GM19395 (cell line): ENCODE measurements around the gene HYAL2.

Experiments
- ATAC-seq: cut with Tn5 transposase; IDR thresholded peaks from one replicate; pipeline ENCODE4 v1.9.1; 2021; ENCODE audit warnings: mild to moderate bottlenecking, moderate library complexity; ENCODE audit not compliant: unreplicated experiment

HYAL2 gene, protein sequence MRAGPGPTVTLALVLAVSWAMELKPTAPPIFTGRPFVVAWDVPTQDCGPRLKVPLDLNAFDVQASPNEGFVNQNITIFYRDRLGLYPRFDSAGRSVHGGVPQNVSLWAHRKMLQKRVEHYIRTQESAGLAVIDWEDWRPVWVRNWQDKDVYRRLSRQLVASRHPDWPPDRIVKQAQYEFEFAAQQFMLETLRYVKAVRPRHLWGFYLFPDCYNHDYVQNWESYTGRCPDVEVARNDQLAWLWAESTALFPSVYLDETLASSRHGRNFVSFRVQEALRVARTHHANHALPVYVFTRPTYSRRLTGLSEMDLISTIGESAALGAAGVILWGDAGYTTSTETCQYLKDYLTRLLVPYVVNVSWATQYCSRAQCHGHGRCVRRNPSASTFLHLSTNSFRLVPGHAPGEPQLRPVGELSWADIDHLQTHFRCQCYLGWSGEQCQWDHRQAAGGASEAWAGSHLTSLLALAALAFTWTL

DNA sequence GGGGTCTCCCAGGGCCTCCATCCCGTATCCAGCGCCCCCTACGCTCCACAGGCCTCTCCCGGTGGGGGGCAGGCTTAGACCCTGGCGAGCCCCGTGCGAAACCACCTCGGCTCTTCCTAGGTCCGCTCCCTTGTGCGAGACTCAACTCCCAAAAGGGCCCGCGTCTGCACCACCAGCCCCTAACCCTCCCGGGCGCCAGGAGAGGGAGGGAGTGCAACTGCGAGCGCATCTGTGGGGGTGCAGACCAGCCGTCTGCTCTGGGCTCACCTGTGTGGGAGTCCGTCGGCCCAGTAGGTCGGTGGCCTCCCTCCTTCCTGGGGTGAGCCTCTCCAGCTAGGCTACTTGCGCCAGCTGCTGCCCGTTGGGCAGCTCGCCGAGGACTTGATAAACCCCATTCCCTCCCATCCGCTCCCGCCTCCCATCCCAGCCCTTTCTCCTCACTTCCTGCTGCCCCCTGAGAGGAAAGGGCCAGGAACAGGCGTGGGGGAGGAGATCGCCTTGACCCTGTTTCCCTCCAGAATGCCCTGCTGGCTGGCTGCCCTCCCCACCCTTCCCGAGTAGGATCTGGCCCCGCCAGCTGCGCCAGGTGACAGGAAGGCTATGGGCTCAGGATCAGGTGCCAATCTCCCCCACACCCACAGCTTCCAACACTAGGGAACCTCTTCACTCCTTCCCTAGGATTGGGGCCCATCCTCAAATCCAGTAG is at the start of gene HYAL2:
HYAL2 (minus strand) TSS at position 360 of the 706 bp plus-strand sequence. CDS start 2,256 bp downstream, outside the sequence.
- no peak for ATAC-seq

- no peak for ATAC-seq
These were observed 48.7 kb upstream of the HYAL2 start for GRCh38 chr3:50371133-50371685.

GRCh38 chr3:50370594-50370993 is 48.0 kb upstream of the HYAL2 start:
- ATAC-seq, result no peak

- ATAC-seq, result no peak
These were observed 46.6 kb upstream of the HYAL2 start for GRCh38 chr3:50369012-50369670.

DNA sequence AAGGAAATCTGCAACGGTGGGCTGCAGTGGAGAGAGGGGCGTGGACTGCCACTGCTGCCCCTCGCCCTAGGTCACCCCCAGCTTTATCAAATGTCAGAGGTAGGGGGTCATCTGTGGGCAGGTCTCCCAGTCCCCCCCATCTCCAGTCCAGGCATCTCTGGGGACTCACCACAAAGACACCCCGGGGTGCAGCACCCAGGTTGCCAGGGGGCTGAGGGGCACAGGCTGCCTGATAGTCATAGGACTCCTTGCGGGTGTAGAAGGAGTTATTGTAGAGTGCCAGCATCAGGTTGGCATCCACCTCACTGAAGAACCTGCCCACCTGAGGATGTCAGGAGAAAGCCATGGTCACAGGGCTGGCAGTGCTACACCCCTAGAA is 43.3 kb upstream of the HYAL2 start:
- no peak for ATAC-seq

DNA sequence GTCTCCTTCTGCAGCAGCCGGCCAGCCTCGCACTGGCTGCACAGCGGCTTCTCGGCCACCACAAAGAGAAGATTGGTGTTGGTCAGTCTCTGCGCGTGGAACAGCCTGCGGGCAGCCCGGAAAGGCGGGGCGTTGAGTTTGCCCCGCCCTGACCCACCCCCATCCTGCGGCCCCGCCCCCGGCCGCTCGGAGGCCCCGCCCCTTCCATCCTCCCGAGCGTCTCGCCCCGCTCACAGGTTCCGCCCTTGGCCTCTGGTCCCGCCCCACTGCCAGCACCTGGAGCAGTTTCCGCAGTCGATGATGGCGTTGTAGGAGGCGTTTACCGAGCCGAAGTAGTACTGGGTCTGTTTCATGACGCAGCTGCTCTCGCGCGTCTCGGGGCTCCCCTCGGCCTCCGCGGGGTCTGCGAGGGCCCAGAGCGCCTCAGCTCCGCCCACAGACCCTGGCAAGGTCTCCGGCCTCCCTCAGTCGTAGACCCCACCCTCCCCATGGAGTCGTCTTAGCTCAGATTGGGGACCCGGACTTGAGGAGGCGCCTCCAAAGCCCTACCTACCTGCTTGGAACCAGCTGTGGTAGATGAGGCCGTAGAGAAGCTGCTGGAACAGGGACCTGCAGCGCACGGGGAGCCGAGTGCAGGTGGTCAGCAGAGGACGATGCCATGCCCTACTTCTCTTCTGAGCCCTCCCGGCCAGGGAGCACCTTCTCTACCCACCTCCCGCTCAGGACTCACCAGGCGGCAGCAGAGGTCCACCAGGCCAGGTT is 42.7 kb upstream of the HYAL2 start:
- ATAC-seq, result peak; percentile 88

DNA sequence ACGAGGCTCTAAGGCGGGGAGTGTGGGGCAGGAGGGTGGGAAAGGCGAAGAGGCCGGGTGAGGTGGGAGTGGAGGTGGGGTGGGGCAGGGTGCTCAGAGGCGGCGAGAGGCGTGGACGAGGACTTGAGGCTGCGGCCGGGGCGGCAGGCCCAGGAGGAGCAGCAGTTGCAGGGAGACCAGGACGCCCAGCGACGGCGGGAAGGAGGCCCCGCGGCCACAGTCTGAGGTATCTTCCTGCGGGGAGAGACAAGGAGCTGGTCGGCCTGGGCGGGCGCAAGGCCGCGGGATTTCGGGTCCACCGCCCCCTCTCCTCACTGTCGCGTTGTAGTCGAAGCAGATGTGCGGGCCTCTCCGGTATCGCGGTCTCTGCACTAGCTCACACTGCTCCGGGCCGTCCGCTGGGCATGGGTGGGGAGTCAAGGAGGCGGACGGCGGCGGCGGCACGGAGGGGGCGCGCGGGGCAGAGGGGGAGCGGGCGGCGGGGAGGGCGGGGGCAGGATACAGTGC is 42.1 kb upstream of the HYAL2 start:
- ATAC-seq, result no peak

- peak; percentile 33 for ATAC-seq
These were observed 37.2 kb upstream of the HYAL2 start for GRCh38 chr3:50359760-50360110.

DNA sequence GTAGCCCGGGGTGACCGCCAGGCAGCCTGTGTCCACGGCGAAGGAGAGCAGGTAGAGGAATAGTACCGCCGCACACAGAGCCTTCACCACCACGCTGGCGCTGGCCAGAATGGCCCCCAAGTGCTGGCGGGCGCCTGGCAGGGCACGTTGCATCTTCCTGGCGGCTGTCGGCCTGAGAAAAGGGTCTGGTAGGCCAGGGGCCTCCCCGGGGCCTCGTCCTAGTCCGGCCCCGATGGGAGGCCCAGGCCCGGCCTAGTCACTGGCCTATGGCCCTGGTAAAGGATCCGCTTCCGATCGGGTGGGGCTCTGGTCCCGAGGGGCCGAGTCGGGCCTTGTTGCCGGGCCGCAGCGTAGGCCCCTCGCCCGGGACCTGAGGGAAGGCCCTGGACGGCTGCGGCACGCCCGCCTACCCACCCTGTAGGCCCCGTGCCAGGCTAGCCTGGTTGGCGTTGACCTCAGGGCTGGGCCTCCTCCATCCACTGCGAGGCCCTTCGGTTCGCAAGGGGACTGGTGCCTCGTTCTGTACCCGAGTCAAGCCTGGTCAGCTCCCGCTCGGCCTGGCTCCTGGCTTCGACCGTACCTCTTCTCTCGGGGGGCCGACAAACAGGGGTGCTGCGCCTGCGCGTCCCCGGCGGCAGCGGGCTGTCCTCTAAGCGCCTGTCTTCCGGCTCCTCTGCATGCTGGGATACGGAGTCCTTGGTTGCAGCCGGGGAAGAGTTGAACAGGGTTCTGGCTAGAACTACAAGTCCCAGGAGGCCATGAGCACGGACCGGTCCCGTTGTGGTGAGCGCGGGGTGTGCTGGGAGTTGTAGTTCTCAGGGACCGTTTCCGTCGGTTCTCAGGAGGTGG is 36.6 kb upstream of the HYAL2 start, which contains the start of gene TMEM115:
TMEM115 (minus strand) TSS at position 611 of the 849 bp plus-strand sequence; CDS start at position 153, 458 bp downstream.
- peak; percentile 99 for ATAC-seq

DNA sequence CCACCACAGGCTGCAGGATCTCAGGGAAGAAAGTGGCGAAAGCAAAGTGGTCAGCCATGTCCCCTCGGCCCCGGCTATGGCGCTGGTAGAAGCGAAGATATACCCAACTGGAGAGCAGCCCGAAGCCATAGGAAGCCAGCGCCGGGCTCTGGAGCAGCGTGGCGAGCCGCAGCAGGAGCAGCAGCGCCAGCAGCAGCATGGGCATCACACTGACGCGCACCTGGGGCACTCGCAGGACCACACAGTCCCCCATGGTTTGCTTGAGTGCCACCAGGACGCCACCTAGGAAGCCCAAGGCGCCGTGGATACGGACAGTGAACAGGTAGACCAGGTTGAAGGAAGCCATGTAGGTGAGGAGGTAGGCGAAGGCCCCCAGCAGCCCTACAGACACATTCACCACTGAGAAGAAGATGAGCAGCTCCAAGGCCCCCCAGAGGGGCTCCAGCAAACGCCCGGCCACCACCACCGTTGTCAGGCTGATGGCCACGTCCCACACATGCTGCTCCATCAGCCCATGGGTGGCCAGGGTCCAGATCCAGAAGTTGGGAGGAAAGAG is 35.9 kb upstream of the HYAL2 start:
- ATAC-seq, result no peak

DNA sequence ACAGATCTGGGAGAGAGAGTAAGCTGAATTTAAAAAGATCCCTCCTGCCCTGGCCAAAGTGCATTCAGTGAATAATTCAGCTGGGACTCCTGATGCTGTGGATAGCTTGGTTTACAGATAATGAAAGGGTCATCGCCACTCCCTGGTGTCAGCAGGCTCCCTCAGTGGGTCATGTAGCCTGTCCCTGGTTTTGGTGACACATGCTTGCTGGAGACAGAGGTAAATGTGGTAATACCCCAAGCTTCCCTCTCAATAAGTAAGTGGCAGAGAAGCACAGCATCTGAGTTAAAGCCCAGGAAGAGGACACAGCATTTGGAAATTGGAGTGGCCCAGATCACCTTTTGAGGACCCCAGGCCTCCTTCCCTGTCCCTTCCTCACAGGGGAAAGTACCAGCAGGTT is 34.9 kb upstream of the HYAL2 start:
- no peak for ATAC-seq

DNA sequence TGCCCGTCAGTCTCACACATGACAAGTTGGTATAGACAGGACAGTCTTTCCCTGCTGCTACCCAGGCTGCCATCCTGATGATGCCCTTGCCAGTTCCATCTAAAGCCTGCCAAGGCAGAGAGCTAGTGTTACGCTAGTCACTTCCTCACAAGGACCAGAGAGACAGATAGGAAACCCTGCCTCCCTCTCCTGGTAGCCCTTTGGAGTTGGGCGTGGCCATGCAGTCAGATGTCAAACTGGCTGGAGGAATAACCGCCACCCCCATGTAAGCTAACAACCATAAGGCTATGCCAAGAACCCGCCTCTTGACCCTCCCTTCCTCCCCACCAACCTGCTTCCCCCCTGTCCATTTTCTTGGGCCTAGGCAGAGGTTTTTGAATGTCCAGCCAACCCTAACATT is 34.0 kb upstream of the HYAL2 start:
- ATAC-seq, result no peak

DNA sequence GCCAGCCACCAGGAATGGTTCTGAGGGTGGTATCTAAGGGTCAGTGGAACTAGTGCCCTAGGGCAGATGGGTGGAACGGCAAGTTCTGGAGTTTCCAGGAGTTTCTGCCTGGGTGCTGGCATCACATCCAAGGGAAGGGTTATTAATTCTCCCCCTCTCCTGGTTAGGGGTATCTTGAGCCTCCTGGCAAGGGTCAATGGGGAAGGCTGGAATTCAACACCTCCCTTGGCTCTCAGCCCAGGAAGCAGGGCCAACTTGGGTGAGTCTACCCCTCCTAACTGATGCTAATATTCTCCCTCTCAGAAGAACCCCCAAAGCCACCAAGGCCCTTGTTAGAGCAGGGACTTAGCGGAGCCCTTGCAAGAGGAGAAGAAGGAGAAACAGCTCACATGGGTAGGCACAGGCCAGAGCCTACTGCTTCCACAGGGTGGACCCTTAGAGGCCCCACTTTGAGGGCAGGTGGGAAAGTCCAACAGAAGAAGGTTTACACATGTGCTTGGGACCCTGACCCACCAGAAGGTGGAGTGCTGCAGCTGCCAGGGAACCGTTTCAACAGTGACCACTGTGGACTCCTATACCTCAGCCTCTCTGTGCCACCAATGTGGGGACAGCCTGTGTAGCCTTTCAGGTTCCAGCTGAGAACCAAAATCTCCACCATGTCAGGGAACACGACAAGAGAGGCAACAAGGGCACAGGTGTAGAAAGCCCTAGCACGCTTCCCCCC is 33.4 kb upstream of the HYAL2 start:
- ATAC-seq, result no peak

DNA sequence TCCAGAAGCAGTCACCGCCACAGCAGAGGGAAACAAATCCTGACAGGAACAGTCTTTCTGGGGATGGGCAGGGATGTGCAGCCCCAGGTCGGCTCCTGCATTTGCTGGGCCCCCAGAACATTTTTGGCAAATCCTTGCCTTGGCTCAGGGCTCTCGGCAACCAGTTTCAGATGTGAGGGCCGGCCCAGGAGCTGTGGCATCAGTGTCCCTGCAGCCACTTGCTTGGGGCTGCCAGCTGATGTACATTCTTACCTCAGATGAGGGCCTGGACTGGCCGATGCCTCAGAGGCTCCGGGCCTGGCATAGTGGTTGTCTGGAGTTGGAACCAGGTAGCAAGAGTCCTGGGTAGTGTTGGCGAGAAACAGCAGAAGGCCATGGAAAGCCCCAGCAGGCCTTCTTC is 32.3 kb upstream of the HYAL2 start:
- ATAC-seq, result no peak

DNA sequence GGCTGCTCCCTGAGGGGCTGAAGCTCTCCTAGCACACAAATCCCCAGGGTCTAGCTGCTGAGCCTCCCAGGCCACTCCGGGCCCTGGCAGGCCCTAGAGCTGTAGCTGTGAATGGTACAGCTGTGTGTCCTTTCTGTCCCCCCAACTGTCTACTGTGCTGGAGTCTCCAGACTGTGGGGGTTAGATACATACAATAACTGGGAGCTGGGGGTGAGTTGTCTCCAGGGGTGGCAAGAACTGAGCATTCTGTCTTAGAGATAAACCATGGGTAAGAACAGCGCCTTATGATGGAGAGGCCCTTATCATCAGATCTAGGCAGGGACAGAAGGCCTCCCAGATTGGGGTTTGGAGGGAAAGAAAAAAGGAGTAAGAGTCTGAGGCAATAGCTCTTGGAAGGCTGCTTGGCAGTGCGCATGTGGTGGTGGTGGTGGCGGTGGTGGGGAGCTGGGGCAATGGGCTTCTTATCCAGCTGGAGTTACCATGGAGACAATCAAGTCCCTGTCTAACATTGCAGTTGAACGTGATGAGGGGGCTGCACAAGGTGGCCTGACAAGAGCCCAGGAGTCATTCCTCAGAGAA is 31.7 kb upstream of the HYAL2 start:
- ATAC-seq, result no peak

DNA sequence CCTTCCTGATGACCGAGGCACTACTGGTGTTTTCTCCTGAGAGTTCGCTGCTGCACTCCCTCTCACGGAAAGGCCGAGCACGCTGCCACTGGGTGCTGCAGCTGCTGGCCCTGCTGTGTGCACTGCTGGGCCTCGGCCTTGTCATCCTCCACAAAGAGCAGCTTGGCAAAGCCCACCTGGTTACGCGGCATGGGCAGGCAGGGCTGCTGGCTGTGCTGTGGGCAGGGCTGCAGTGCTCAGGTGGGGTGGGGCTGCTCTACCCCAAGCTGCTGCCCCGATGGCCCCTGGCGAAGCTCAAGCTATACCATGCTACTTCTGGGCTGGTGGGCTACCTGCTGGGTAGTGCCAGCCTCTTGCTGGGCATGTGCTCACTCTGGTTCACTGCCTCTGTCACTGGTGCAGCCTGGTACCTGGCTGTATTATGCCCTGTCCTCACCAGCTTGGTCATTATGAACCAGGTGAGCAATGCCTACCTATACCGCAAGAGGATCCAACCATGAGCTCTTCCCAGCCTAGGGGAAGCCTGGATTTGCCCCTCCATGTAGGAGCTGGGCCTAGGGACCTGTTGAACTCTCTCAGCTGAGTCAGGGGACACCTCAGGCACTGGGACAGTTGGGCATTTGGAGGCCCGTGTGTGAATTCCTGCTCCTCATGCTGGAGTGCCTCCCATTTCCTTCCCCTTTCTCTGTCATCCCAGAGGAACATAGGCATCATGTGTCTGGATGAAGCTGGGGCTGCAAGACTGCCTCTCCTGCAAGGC is 30.9 kb upstream of the HYAL2 start:
- ATAC-seq, result no peak

DNA sequence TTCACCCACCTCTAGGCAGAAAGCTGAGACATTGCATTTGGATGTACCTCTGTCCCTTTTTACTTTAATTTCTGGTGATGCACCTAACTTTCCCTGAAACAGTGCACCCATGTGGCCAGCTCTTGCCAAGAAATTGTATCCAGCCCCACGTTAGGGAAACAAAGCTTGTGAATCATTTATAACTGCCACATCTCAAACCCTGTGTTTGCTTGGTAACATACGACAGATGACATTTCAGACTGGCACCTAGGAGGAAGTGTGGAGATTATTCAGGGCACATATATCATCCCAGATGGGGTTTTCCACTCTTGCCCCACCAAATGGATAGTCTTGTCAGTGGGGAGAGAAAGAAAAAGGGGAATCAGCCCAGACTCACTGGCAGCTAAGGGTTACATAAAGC is 30.2 kb upstream of the HYAL2 start:
- ATAC-seq, result no peak
